HEK293 (cell line): ENCODE measurements around the gene QPCT.

Experiments
- CTCF ChIA-PET: fragments of 350-600 bp; formaldehyde crosslinking; extraction: SDS; loops from one replicate; lab custom pipeline; 2021; ENCODE audit warnings: antibody characterized with exemption; lab: Yijun Ruan, JAX
- POLR2A ChIA-PET: fragments of 300-600 bp; formaldehyde crosslinking; extraction: SDS; loops from one replicate; lab custom pipeline; 2020; ENCODE audit warnings: antibody characterized with exemption, inconsistent platforms; lab: Yijun Ruan, JAX
- H3K27ac ChIP-seq: fragments of 200-500 bp; sonication (Bioruptor generic); 2 replicates; pipeline ENCODE4 v1.5.1; 2014; ENCODE audit warnings: low read depth, low read length, control low read depth, inconsistent platforms; ENCODE audit errors: extremely low read depth
- H3K36me3 ChIP-seq, 2 experiments: fragments of 200-500 bp in 1 of 2; sonication (Bioruptor generic) in 1 of 2; 1 replicate in 1 of 2; 2 replicates in 1 of 2; pipeline ENCODE4 v1.5.1; 2014 to 2017; ENCODE audit warnings: inconsistent platforms in 2 of 2, low read length in 2 of 2; ENCODE audit not compliant: control insufficient read depth in 2 of 2, insufficient read depth in 1 of 2
- H3K4me1 ChIP-seq: fragments of 200-500 bp; sonication (Bioruptor generic); 2 replicates; pipeline ENCODE4 v1.5.1; 2014; ENCODE audit warnings: mild to moderate bottlenecking, low read length, inconsistent platforms; ENCODE audit not compliant: control insufficient read depth, insufficient read depth
- H3K4me3 ChIP-seq: 2 replicates; pipeline ENCODE4 v1.5.1; 2011; ENCODE audit warnings: low read depth, mild to moderate bottlenecking, control low read depth, low read length, moderate library complexity
- H3K9me3 ChIP-seq: fragments of 200-500 bp; sonication (Bioruptor generic); 2 replicates; pipeline ENCODE4 v1.5.1; 2014; ENCODE audit warnings: low read depth, low read length, inconsistent platforms; ENCODE audit not compliant: control insufficient read depth, insufficient read depth
- AEBP2 ChIP-seq: fragments of 450-650 bp; formaldehyde crosslinking; IDR thresholded peaks from 2 replicates; pipeline ENCODE4 v1.5.1; 2016; ENCODE audit warnings: missing biosample characterization, missing genetic modification characterization, borderline replicate concordance
- GLIS1 ChIP-seq: fragments of 450-650 bp; formaldehyde crosslinking; IDR thresholded peaks from 2 replicates; pipeline ENCODE4 v1.5.1; 2016; ENCODE audit warnings: missing biosample characterization, missing genetic modification characterization
- MYNN ChIP-seq: fragments of 450-650 bp; formaldehyde crosslinking; IDR thresholded peaks from 2 replicates; pipeline ENCODE4 v1.5.1; 2016; ENCODE audit warnings: missing biosample characterization, missing genetic modification characterization, borderline replicate concordance
- PRDM10 ChIP-seq: fragments of 450-650 bp; formaldehyde crosslinking; IDR thresholded peaks from 2 replicates; pipeline ENCODE4 v1.5.1; 2016; ENCODE audit warnings: missing biosample characterization, missing genetic modification characterization
- ZIC2 ChIP-seq: fragments of 450-650 bp; formaldehyde crosslinking; IDR thresholded peaks from 2 replicates; pipeline ENCODE4 v1.5.1; 2016; ENCODE audit warnings: missing biosample characterization, missing genetic modification characterization
- ZNF157 ChIP-seq: fragments of 450-650 bp; formaldehyde crosslinking; IDR thresholded peaks from 2 replicates; pipeline ENCODE4 v1.5.1; 2016; ENCODE audit warnings: missing biosample characterization, missing genetic modification characterization
- ZNF169 ChIP-seq: fragments of 450-650 bp; formaldehyde crosslinking; IDR thresholded peaks from 2 replicates; pipeline ENCODE4 v1.5.1; 2016; ENCODE audit warnings: missing biosample characterization, missing genetic modification characterization
- ZNF24 ChIP-seq: fragments of 450-650 bp; formaldehyde crosslinking; IDR thresholded peaks from 2 replicates; pipeline ENCODE4 v1.5.1; 2016; ENCODE audit warnings: missing biosample characterization, missing genetic modification characterization
- ZNF266 ChIP-seq: fragments of 450-650 bp; formaldehyde crosslinking; IDR thresholded peaks from 2 replicates; pipeline ENCODE4 v1.5.1; 2016; ENCODE audit warnings: missing biosample characterization, missing genetic modification characterization, low read depth
- ZNF324 ChIP-seq: fragments of 450-650 bp; formaldehyde crosslinking; IDR thresholded peaks from 2 replicates; pipeline ENCODE4 v1.5.1; 2016; ENCODE audit warnings: missing biosample characterization, missing genetic modification characterization
- ZNF473 ChIP-seq: fragments of 450-650 bp; formaldehyde crosslinking; IDR thresholded peaks from 2 replicates; pipeline ENCODE4 v1.5.1; 2017; ENCODE audit warnings: missing biosample characterization, missing genetic modification characterization
- ZNF513 ChIP-seq: fragments of 450-650 bp; IDR thresholded peaks from 2 replicates; pipeline ENCODE4 v1.5.1; 2018; ENCODE audit warnings: missing biosample characterization, missing genetic modification characterization
- ZNF560 ChIP-seq: fragments of 450-650 bp; formaldehyde crosslinking; IDR thresholded peaks from 2 replicates; pipeline ENCODE4 v1.5.1; 2017; ENCODE audit warnings: missing biosample characterization, missing genetic modification characterization, borderline replicate concordance
- ZNF645 ChIP-seq: fragments of 450-650 bp; formaldehyde crosslinking; IDR thresholded peaks from 2 replicates; pipeline ENCODE4; 2016; ENCODE audit warnings: missing biosample characterization, missing genetic modification characterization
- ZNF664 ChIP-seq: fragments of 450-650 bp; formaldehyde crosslinking; IDR thresholded peaks from 2 replicates; pipeline ENCODE4 v1.5.1; 2016; ENCODE audit warnings: missing biosample characterization, missing genetic modification characterization
- TF ChIP-seq, protein P1 (sequence below): fragments of 450-650 bp; formaldehyde crosslinking; IDR thresholded peaks from 2 replicates; pipeline ENCODE4 v1.5.1; 2016; ENCODE audit warnings: missing biosample characterization, missing genetic modification characterization

QPCT gene

DNA sequence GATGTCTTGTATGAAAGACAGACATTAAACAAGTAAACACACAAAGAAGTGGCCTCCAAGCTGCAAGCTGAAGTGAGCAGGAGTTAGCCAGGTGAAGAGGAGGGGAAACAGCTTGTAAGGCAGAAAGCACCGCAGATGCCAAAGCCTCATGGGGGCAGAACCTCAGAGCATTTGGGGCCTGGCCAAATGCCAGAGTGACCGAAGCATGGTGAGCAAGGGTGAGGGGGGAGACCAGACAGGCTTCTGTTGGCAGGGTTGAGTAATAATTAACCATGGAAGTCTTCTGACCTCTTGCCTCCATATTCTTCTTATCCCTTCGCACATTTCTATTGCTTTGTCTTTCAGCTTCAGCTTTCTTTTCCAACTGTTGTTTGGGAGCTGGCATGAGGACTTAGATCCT lies 5.6 kb downstream of the QPCT start:
- CTCF ChIA-PET: interaction anchor here (1.5 kb wide), 1 partner anchor 25 kb away, joined by 6 read pairs; no protein-coding TSS in a partner anchor
- H3K36me3 ChIP-seq: no peaks in the 10 kb centered on the region
- H3K4me1 ChIP-seq: peaks cover 14% of the 10 kb centered on the region
- H3K4me3 ChIP-seq: no peak overlapping the region
- no peak overlapping the region for H3K27ac ChIP-seq
- H3K9me3 ChIP-seq: no peaks in the 10 kb centered on the region
- TF ChIP-seq ZNF645 (tag by site-specific recombination): no peak
- peak; percentile 31; the same call in 1 of the 2 replicates for TF ChIP-seq ZIC2 (tag by site-specific recombination)
- TF ChIP-seq PRDM10 (tag by site-specific recombination): 0 out of 2 replicates have a peak, but pooled peaks have one; percentile 19
- TF ChIP-seq GLIS1 (tag by site-specific recombination): peak; percentile 1; the same call in 1 of the 2 replicates
- POLR2A ChIA-PET: interaction anchor here (1.5 kb wide), 1 partner anchor 29 kb away, joined by 3 read pairs; no protein-coding TSS in a partner anchor

DNA sequence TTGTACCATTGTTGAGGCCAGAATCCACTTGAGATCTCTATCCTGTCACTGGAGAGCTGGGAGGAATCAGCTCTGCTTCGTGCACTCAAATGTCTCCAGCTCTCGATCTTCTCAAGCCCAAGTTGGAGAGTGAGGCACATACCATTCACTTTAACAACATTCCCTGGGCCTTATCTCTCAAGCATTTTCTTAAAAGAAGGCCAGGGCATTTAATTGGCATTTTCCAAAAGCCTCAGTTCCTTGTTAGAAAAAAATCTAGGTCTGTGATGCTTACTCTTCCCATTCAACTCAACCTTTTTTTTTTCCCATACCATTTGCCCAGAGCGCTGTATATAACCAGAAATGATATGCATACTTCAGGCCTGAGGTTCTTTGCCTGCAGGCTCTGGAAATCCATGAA lies 10.1 kb downstream of the QPCT start:
- Histone ChIP-seq H3K4me1 (peaks cover 6% of the 10 kb centered on the region), H3K4me3 (no peak overlapping the region), H3K27ac (no peak overlapping the region), H3K36me3 (peaks cover 0 to under 1% of the 10 kb centered on the region in 2 experiments; a peak in 1 of 3 replicates), H3K9me3 (no peaks in the 10 kb centered on the region)
- TF ChIP-seq PRDM10 (tag by site-specific recombination) (no peak), ZNF157 (tag by site-specific recombination) (no peak), ZNF169 (tag by site-specific recombination) (no peak), ZNF560 (no peak), ZNF324 (tag by site-specific recombination) (no peak), ZNF24 (tag by site-specific recombination) (no peak), ZNF473 (no peak), ZNF664 (tag by site-specific recombination) (no peak), ZNF266 (tag by site-specific recombination) (no peak), ZNF513 (tag by site-specific recombination) (no peak), AEBP2 (tag by site-specific recombination) (no peak), MYNN (tag by site-specific recombination) (no peak)
- TF ChIP-seq, protein P1, sequence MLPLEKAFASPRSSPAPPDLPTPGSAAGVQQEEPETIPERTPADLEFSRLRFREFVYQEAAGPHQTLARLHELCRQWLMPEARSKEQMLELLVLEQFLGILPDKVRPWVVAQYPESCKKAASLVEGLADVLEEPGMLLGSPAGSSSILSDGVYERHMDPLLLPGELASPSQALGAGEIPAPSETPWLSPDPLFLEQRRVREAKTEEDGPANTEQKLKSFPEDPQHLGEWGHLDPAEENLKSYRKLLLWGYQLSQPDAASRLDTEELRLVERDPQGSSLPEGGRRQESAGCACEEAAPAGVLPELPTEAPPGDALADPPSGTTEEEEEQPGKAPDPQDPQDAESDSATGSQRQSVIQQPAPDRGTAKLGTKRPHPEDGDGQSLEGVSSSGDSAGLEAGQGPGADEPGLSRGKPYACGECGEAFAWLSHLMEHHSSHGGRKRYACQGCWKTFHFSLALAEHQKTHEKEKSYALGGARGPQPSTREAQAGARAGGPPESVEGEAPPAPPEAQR (tag by site-specific recombination): no peak
- POLR2A ChIA-PET: interaction anchor here (0.6 kb wide), 1 partner anchor 17 kb away, joined by 7 read pairs; no protein-coding TSS in a partner anchor
- CTCF ChIA-PET: interaction anchor here (0.5 to 0.6 kb wide), 3 partner anchors 56 to 514 kb away, joined by 3 to 5 read pairs (median 4); no protein-coding TSS in a partner anchor
